ELR (cell line): ENCODE measurements around the gene NQO2.
"Not testable (repeated sequence)": the region's sequence is repeated elsewhere in the genome, so short reads cannot be mapped to it uniquely, and the experiment has no call there.

ENCODE experiments used
- DNase-seq: peaks from one replicate; pipeline ENCODE4 v3.0.0-alpha.2; 2015; ENCODE audit warnings: low read depth

The NQO2 gene

DNA sequence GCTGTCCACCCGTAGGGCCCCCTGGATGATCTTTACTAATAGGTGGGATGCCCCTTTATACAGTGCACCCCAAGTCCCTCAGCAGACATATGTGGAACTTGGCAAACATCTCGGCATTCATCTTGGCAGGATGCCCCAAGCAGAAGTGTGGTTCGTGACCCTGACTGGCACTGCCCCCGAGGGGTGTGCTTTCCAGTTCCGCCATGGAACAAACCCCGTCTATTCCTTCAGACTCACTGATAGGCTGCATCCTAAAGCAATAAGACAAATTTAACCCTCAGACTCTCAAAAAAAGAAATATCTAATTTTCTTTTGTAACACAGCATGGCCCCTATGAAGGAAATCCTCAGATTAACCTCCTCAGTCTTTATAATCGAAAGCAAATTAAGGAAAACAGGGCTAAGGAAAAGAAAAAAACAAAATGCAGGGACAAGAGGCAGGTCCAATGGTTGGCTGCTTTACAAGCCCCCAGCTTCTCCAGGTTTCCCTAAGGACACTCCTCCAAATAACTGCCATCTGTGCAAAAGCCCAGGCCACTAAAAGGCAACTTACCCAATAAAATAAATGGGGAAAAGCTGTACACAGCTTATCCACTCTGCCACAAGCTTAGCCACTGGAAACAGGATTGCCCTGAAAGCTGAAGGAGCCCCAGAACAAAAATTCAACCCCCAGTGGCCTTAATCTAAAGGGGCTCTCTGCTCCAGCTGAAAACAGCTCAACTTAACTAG lies 38.1 kb downstream of the NQO2 start:
- DNase-seq = no peak

DNA sequence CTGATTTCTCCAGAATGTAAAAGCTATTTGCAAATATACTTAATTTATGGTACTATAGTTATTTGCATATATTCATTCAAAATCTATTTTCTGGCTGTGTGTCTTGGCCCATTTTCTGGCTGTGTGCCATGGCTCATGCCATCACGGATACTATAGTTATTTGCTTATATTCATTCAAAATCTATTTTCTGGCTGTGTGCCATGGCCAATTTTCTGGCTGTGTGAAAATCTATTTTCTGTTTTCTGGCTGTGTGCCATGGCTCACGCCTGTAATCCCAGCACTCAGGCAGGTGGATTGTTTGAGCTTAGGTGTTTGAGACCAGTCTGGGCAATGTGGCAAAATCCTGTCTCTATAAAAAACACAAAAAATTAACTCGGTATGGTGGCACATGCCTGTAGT lies 39.7 kb downstream of the NQO2 start:
- no peak for DNase-seq

DNA sequence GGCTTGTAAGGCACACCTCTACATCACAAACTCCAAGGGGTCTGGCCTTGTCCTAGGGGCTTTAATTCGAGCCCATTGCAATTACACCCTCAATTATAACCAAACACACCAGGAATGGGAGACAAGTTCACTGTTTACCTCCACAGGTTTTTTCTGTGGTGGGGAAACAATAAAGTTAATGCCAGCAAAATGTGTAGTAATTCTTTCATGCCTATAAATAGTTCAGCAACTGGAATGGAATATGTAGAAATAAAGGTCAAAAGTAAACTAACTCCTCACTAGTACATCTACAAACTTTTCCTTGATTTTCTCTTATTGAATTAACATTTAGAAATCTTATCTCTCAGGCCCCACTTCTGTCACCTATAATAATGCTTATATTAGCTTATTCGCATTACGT lies 41.5 kb downstream of the NQO2 start:
- no peak for DNase-seq

GRCh38 chr6:3041606-3042005 lies 41.9 kb downstream of the NQO2 start:
- no peak for DNase-seq

- no peak for DNase-seq
These were observed 45.7 kb downstream of the NQO2 start for GRCh38 chr6:3045369-3045768.

GRCh38 chr6:3045777-3046176 lies 46.1 kb downstream of the NQO2 start:
- DNase-seq = no peak

DNA sequence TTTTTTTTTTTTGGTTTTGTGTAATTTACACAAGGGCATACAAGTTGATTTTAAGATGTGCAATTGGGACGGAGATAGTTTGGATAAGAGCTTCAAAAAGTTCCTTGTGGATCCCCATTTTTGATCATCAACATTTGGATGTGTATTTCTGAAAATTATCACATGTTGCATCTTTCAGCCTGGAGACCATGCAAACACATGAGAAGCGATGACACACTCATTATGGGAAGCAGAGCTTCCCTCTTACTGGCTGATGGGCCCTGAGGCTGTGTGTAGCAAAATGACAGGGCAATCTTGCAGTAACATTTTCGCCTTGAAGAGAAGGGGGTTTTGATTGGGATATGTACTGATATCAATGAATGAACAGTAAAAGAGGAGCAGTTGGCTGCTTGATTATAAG lies 46.6 kb downstream of the NQO2 start:
- DNase-seq = peak; percentile 47

- not testable (repeated sequence) for DNase-seq
These were observed 48.3 kb downstream of the NQO2 start for GRCh38 chr6:3048009-3048408.

DNA sequence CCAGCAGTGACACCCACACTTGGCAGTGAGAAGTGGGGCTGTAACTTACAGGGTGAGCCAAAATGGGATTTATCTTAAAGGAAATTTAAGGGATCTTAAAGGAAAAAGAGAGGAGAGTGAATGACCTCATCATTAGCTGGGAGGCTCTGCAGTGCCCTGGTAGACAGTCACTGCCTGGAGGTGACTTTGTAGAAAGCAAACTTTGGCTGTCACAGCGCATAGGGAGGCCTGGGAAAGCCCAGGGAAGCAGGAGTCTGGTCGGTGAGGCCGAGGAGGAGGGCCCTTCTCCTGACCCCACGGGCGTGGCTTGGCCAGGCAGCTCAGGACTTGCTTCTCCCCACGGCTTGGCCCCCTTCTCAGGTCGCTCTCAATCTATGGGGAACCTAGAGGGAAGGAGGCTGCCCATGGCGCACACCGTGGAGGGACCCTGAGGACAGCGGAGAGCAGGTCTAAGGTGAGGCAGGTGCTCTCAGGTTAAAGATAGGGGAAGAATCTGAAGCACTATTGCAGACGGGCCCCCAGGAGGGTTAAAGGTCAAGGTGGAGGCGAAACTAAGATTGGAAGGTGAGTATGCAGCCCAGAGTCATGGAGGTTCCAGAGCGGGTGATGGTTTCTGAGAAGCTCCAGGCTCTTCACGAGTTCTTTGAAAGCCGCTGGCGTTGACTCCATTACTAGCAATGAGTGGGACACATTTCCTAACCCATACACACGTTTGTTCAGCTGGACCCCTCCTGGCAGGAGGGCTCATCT lies 53.0 kb downstream of the NQO2 start:
- DNase-seq = peak; percentile 19

- no peak for DNase-seq
These were observed 53.5 kb downstream of the NQO2 start for GRCh38 chr6:3053231-3053508.

DNA sequence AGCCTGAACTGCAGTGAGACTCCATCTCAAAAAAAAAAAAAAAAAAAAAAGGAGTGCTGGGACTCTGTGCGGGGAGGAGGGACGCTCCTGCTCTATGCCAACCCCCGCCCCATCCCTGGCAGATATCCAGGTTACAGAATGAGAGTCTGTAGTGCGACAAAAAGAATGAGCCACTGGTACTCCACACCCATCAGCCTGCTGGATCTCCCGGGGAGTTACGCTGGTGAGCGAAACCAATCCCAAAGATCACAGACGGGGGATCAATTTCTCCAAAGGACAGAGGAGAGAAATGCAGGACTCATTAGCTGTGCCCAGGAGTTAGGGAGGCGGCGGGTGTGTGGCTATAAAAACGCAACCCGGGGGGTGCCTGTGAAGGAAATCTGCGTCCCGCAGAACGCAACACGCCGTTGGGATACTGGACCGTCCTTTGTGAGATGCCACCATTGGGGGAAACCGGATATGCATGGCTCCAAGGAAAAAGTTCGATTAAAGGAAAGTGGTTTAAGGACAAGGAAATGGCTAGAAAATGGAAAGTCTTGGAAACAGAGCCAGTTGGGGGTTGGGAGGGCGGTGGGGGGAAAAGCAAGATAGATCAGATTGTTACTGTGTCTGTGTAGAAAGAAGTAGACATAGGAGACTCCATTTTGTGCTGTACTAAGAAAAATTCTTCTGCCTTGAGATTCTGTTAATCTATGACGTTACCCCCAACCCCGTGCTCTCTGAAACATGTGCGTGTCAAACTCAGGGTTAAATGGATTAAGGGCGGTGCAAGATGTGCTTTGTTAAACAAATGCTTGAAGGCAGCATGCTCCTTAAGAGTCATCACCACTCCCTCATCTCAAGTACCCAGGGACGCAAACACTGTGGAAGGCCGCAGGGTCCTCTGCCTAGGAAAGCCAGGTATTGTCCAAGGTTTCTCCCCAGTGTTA lies 54.8 kb downstream of the NQO2 start:
- DNase-seq = not testable (repeated sequence)

DNA sequence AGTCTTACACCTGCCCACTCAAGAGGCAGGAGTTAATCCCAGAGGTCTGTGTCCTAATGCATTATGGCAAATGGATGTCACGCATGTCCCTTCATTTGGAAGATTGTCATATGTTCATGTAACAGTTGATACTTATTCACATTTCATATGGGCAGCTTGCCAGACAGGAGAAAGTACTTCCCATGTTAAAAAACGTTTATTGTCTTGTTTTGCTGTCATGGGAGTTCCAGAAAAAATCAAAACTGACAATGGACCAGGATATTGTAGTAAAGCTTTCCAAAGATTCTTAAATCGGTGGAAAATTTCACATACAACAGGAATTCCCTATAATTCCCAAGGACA lies 55.4 kb downstream of the NQO2 start:
- DNase-seq = not testable (repeated sequence)

DNA sequence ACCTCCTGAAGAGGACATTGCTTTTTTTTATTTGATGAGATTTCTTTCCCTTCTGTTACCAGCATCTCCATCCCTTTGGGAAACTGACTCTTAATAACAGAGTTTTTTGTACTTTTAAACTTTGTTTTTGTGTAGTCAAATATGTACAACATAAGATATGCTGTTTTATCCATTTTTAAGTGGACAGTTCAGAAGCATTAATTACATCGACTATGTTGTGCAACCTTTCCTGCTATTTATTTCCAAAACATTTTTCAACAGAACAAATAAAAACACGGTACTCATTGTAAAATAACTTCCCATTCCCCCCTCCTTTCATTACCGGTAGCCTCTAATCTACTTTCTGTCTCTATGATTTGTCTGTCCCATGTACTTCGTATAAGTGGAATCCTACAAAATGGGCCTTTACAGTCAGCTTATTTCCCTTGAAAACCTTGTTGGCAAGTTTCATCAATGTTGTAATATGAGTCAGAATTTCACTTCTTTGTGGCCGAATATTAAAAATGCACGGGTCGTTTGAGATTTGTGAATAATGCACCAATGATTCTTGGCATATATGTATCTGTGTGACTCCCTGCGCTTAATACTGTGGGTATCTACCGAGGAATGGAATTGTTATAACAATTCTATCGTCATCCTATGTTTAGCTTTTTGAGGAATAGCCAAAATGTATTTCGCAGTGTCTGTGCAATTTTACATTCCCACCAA lies 57.5 kb downstream of the NQO2 start:
- DNase-seq = no peak

DNA sequence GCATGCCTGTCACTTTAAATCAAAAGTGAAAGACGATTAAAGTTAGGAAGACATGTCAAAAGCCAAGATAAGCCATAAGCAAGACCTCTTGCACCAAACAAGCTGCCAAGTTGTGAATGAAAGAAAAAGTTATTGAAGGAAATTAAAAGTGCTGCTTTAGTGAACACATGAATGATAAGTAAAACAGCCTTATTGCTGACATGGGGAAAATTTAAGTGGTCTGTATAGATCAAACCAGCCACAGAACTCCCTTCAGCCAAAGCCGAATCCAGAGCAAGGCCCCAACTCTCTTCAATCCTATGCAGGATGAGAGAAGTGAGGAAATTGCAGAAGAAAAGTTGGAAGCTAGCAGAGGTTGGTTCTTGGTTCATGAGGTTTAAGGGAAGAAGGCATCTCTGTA lies 59.3 kb downstream of the NQO2 start:
- DNase-seq = no peak

DNA sequence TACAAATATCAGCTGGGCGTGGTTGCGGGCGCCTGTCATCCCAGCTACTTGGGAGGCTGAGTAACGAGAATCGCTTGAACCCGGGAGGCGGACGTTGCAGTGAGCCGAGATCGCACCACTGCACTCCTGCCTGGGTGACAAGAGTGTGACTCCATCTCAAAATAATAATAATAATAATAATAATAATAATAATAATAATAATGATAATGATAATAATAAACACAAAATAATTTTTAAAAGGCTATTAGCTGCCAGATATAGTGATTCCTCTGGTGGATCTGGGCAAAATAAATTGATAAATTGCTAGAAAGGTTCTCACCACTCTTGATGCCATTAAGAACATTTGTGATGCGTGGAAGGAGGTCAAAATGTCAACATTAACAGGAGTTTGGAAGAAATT lies 60.4 kb downstream of the NQO2 start:
- not testable (repeated sequence) for DNase-seq

DNA sequence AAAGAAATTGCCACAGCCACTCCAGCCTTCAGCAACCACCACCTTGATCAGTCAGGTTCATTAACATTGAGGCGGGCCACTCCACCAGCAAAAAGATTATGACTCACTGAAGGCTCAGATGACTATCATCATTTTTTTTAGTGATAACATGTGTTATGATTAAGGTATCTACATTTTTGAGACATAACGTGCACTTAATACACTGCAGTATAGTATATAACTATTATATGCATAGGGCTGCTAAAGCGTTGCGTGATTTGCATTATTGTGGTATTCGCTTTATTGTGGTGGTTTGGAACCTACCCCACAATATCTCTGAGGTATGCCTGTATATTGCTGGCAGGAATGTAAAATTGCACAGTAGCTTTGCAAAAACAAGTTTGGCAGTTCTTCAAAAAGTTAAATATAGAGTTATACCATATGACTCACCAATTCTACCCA lies 61.8 kb downstream of the NQO2 start:
- peak; percentile 91 for DNase-seq

GRCh38 chr6:3063340-3063732 lies 63.6 kb downstream of the NQO2 start:
- DNase-seq = not testable (repeated sequence)

DNA sequence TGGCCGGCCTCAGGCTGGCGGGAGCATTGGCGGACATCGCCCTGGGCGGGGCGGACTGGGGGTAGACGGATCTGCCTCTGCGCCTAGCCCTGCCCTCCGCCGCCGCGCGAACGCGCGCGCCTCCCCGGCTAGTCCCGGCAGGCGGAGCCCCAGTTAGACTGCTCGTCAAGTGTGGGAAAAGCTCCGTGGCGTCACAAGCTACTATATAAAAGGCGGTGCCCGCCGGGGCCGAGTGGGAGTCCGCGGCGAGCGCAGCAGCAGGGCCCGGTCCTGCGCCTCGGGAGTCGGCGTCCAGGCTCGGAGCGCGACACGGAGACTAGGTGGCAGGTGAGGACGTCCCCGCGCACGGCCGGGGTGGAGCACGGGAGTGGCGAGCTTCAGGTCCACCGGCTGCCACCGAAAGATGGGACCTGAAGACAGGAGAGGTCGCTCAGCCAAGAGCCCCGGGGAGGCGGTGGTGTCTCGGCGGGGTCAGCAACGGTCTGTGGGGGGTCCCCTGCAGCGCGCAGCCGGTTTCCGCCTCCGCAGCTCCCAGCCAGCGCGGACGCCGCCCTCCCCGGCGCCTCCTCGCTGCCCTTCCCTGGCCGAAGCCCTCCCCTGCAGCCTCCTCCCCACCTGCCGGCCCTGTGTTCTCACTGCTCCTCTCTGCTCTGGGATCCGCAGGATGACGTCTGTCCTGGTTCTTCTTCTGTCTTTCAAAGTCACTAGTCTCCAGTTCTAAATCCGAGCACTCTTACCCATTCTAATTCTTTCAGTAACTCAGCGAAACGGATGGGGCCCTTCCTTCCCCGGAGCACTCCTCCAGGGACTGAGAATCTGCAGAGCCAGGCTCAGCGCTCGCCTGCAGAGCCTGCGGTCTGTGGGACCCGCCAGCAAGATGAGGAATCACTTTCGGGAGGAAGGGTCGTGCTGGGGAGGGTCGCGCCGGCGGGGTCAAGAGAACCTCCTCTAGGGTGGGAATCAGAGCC lies 64.3 kb downstream of the NQO2 start:
- DNase-seq = peak; percentile 92

- peak; percentile 93 for DNase-seq
These were observed 68.9 kb downstream of the NQO2 start, which contains the start of gene RIPK1 for GRCh38 chr6:3068329-3069214. TSS of gene RIPK1 (plus strand) at chr6:3068494. CDS start at chr6:3076824, 8,330 bp downstream.
